ACC112 (cell line): ENCODE results near the gene PREPL.

Source experiments
- H2AFZ ChIP-seq: fragments of 200-600 bp; sonication (generic); one replicate; pipeline ENCODE4 v1.6.0; 2017; ENCODE audit warnings: antibody characterized with exemption, low read length; ENCODE audit not compliant: unreplicated experiment
- H3K27ac ChIP-seq: fragments of 200-600 bp; sonication (generic); 2 replicates; pipeline ENCODE4 v1.5.1; 2014; ENCODE audit warnings: low read depth, mild to moderate bottlenecking, antibody characterized with exemption, low read length, moderate library complexity
- H3K27me3 ChIP-seq: fragments of 200-600 bp; sonication (generic); 2 replicates; pipeline ENCODE4 v1.6.1; 2014; ENCODE audit warnings: mild to moderate bottlenecking, antibody characterized with exemption, low read length, moderate library complexity, mixed read lengths; ENCODE audit not compliant: insufficient read depth
- H3K36me3 ChIP-seq: fragments of 200-600 bp; sonication (generic); 2 replicates; pipeline ENCODE4 v1.6.1; 2016; ENCODE audit warnings: mild to moderate bottlenecking, antibody characterized with exemption, low read length, moderate library complexity, mixed read lengths; ENCODE audit not compliant: insufficient read depth
- H3K4me1 ChIP-seq: fragments of 200-600 bp; sonication (generic); one replicate; pipeline ENCODE4 v1.6.1; 2016; ENCODE audit warnings: low read length, mixed read lengths; ENCODE audit not compliant: insufficient read depth, unreplicated experiment, control insufficient read depth
- H3K4me3 ChIP-seq: fragments of 200-600 bp; sonication (generic); 2 replicates; pipeline ENCODE4 v1.5.1; 2014; ENCODE audit warnings: mild to moderate bottlenecking, low read depth, low read length
- H3K79me2 ChIP-seq: fragments of 200-600 bp; sonication (generic); one replicate; pipeline ENCODE4 v1.6.0; 2016; ENCODE audit warnings: low read length; ENCODE audit not compliant: control insufficient read depth, unreplicated experiment, insufficient read depth

PREPL gene

DNA sequence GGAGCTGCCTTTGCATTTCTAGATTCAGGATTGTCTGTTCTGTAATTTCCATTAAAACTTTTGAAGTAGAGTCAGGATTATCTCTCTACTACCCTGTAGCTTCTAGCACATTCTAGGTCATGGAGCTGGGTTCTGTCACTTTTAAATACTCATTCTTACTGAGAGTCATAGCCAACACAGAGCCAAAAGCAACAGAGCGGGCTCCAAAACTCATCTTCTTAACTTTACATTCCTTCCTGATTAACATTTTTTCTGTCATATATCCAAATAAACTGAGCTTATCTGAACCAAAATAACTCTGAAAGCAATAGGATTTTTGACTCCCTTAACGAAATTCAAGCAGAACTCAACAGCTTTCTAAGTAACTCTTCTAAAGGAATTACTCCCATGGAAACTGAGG lies 12.9 kb downstream of the PREPL start:
- peaks cover 9% of the 10 kb centered on the region for H3K79me2 ChIP-seq
- no peaks in the 10 kb centered on the region for H3K27me3 ChIP-seq
- peak overlapping the region; percentile 15 for H2AFZ ChIP-seq
- peaks cover 43% of the 10 kb centered on the region for H3K4me1 ChIP-seq
- peak overlapping the region; percentile 41 for H3K4me3 ChIP-seq
- H3K36me3 ChIP-seq: no peaks in the 10 kb centered on the region; the same call in 1 of the 2 replicates
- 0 out of 2 replicates have a peak overlapping the region, but pooled peaks have one; percentile 21 for H3K27ac ChIP-seq

DNA sequence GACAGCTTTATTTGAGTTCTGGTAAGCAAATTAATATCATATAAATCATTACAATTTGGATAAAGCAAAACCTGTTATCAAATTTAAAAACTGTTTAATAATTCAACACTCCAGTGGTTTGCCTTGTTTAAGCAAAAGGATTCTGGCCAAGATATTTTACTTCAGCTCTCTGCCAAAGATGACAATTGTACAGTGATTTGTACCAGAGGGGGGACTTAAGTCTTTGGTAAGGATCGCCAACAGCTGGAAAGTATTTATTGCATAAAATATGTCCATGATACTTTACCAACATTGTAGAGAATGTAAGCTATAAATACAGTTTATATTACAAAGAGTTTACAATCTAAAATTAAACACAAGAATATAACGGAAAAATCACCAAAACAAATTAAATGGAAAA lies 13.8 kb downstream of the PREPL start:
- Histone ChIP-seq H3K27ac (no peak overlapping the region), H3K4me3 (no peak overlapping the region), H3K4me1 (peaks cover 43% of the 10 kb centered on the region), H3K79me2 (peaks cover 9% of the 10 kb centered on the region), H3K36me3 (peaks cover 2% of the 10 kb centered on the region; the same call in 1 of the 2 replicates), H2AFZ (no peak overlapping the region), H3K27me3 (no peaks in the 10 kb centered on the region)

DNA sequence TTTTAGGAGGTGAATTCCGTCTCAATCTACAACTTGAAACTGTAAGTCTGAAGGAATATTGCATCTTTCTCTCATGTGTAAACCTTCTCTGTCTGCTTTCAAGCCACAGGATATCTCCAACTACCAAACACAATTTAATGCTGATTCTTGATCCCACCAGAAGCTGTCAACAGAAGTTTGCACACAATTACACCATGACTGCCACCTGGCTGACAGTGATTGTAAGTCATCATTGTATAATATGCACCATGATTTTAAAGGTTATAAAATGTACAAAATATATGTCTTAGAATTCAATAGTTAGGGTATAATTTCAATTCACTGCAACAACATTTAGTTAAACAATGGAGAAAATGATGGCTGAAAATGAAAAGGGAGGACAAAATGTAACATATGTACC lies 18.4 kb downstream of the PREPL start:
- Histone ChIP-seq H3K4me3 (no peak overlapping the region), H2AFZ (no peak overlapping the region), H3K79me2 (peaks cover 5% of the 10 kb centered on the region), H3K27ac (no peak overlapping the region), H3K27me3 (no peaks in the 10 kb centered on the region), H3K4me1 (peaks cover 8% of the 10 kb centered on the region), H3K36me3 (peaks cover 19% of the 10 kb centered on the region)

DNA sequence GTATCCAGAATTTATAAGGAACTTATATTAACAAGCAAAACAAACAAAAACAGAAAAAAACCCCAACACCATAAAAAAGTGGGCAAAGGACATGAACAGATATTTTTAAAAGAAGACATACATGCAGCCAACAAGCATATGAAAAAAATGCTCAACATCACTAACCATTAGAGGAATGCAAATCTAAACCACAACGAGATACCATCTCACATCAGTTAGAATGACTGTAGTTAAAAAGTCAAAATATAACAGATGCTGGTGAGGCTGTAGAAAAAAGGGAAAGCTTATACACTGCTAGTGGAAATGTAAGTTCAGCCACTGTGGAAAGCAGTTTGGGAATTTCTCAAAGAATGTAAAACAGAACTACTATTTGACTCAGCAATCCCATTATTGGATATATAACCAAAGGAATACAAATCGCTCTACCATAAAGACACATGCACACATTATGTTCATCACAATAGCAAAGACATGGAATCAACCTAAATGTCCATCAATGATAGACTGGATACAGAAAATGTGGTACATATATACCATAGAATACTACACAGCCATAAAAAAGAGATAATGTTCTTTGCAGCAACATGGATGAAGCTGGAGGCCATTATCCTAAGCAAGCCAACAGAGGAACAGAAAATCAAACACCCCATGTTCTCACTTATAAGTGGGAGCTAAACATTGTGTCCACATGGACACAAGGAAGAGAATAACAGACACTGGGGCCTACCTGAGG lies 25.3 kb downstream of the PREPL start:
- no peak overlapping the region for H2AFZ ChIP-seq
- no peak overlapping the region for H3K27ac ChIP-seq
- peaks cover 34% of the 10 kb centered on the region for H3K36me3 ChIP-seq
- H3K4me1 ChIP-seq: no peaks in the 10 kb centered on the region
- H3K27me3 ChIP-seq: no peaks in the 10 kb centered on the region
- peaks cover 4% of the 10 kb centered on the region for H3K79me2 ChIP-seq
- no peak overlapping the region for H3K4me3 ChIP-seq

DNA sequence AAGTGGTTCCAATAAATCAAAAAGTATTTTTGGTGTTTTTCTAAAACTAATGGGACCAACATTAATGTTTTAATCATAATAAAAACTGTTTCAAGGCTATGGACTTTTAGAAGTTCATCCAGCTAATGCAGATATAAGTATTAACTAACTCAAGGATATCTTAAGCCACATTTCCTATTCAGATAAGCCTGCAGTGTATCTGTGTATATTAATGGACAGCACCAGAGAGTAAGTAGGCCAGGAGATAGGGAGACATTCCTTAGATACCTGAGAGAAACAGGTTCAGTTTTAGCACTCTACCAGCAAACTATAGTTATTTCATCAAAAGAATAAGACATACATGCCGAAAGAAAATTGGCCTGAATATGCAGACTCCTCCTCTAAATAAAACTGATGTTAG lies 27.3 kb downstream of the PREPL start:
- no peaks in the 10 kb centered on the region for H3K4me1 ChIP-seq
- peaks cover 33% of the 10 kb centered on the region for H3K36me3 ChIP-seq
- no peak overlapping the region for H2AFZ ChIP-seq
- H3K79me2 ChIP-seq: peaks cover 4% of the 10 kb centered on the region
- H3K27me3 ChIP-seq: no peaks in the 10 kb centered on the region
- no peak overlapping the region for H3K4me3 ChIP-seq
- H3K27ac ChIP-seq: no peak overlapping the region

DNA sequence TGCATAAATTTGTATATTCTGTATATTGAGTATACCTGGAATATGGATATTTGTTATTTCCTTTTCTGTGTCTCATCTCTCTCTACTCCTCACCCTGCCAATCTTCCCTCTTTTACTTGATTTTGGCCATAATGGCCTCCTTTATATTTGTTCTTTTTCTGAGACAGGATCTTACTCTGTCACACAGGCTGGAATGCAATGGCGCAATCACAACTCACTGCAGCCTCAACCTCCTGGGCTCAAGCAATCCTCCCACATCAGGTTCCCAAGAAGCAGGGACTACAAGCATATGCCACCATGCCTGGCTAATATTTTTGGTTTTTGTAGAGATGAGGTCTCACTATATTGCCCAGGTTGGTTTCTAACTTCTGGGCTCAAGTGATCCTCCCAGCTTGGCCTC lies 30.5 kb downstream of the PREPL start:
- peaks cover 29% of the 10 kb centered on the region for H3K36me3 ChIP-seq
- no peak overlapping the region for H2AFZ ChIP-seq

DNA sequence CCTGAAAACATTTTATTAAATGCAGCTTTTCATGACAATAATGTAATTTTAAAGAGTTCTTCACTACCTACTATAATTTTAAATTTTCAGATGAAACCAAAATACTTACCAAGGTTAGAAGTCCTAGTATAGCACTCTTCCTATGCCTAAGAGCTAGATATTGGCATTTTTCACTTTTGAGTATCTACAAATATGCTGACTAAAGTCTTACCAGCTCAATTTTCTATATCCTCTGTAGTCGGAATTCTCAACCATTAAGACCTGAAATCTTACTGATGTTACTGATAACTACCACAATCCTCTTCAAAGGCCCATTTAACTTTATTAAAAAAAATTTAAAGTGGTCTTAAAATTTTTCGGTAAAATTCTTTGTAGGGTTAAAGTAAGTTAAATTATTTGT lies 32.0 kb downstream of the PREPL start:
- peaks cover 4% of the 10 kb centered on the region for H3K79me2 ChIP-seq
- H3K27me3 ChIP-seq: no peaks in the 10 kb centered on the region
- H3K4me1 ChIP-seq: peaks cover 11% of the 10 kb centered on the region
- H3K36me3 ChIP-seq: peaks cover 29% of the 10 kb centered on the region
- H3K4me3 ChIP-seq: no peak overlapping the region
- no peak overlapping the region for H2AFZ ChIP-seq
- H3K27ac ChIP-seq: no peak overlapping the region

More for the DNA sequence above, 30.5 kb downstream of the PREPL start:
- H3K79me2 ChIP-seq: peaks cover 4% of the 10 kb centered on the region
- no peak overlapping the region for H3K4me3 ChIP-seq
- H3K27me3 ChIP-seq: no peaks in the 10 kb centered on the region
- H3K27ac ChIP-seq: no peak overlapping the region
- no peaks in the 10 kb centered on the region for H3K4me1 ChIP-seq

DNA sequence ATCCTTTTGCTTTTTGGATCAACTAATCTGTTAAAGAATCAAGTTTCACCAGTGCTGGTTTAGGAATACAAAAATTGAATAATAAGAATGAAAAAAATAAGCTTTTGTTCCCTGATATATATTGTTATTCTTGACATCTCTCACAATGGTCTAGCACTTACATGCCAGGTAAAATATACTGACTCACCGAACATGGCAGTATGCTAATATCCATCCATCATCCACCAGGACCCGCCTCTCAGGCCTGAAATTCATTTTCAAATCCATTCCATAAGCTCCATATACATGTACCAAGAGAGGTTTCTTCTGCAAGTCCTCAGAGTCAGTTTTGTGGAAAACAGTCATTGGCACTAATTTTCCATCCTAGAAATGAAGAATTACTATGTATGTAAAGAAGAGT lies 32.5 kb downstream of the PREPL start:
- Histone ChIP-seq H3K4me1 (peaks cover 11% of the 10 kb centered on the region), H3K27me3 (no peaks in the 10 kb centered on the region), H3K36me3 (peaks cover 28% of the 10 kb centered on the region), H2AFZ (no peak overlapping the region), H3K4me3 (no peak overlapping the region), H3K27ac (no peak overlapping the region), H3K79me2 (no peaks in the 10 kb centered on the region)

DNA sequence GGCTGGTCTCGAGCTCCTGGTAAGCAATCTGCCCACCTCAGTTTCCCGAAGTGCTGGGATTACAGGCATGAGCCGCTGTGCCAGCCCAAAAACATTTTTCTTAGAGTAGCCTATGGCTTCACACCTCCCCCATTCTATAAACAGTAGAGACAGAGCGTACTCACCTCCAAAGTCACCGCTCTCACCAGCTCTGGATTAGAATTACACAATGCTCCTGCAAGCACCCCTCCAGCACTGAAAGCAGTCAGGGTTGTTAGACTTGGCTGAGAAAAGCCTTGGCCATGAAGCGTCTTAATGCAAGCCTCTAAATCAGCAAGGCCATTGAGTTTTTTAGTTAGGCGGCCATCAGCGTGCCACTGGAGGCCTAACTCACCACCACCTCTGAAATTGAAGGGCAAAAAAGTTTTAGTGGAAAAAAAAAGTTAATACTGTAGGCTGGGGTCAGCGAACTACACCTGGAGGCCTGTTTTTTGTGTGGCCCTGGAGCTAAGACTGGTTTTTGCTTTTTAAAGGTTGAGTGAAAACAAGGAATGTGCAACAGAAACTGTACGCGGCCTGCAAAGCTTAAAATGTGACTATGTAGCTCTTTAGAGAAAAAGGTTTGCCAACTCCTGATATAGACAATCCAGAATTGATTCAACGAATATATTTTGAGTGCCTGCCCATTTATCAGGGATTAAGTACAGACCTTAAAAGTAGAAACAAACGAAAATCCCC lies 34.6 kb downstream of the PREPL start:
- H3K79me2 ChIP-seq: no peaks in the 10 kb centered on the region
- peaks cover 31% of the 10 kb centered on the region for H3K36me3 ChIP-seq
- no peak overlapping the region for H3K4me3 ChIP-seq
- no peaks in the 10 kb centered on the region for H3K27me3 ChIP-seq
- H3K4me1 ChIP-seq: peaks cover 11% of the 10 kb centered on the region
- H3K27ac ChIP-seq: no peak overlapping the region
- no peak overlapping the region for H2AFZ ChIP-seq

DNA sequence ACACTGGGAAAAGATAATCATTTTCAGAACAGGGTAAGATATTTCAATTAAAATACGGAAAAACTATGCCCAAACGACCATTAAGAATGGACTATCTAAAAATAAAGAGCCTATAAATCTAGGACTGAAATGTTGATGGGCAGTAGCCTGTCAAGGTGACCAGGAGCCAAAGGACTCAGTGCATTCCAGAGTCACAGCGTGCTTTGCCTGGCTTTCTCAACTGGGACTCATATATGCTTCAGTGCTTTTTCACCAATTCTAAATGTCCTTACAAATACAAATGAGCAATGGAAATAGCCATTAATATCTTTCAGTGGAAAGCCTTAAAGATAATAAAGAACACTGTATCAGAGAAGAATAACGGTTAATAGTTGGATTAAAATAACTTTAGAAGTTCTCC lies 35.4 kb downstream of the PREPL start:
- Histone ChIP-seq H3K79me2 (no peaks in the 10 kb centered on the region), H3K4me1 (peaks cover 11% of the 10 kb centered on the region), H3K27ac (no peak overlapping the region), H3K4me3 (no peak overlapping the region), H3K36me3 (peaks cover 38% of the 10 kb centered on the region), H2AFZ (no peak overlapping the region), H3K27me3 (no peaks in the 10 kb centered on the region)

DNA sequence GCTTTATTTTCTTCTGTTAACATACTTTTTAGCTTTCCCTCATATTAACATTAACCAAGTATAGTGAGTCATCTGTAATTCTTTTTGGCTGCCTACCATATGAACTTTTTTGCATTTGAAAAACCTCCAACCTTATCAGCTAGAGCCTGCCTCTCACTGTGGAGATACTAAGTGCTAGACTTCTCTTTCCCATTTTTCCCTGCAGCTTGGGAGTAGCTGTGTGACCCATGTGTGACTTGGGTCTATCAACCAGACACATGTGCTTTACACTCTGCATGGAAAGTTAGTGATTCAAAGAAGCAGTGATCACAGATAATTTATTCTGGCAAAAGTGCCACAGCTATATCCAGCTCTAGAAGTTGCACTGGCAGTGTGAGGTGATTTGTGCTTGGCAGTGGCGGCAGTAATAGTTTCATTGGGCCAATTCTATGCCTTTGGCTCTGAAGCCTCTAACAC lies 36.3 kb downstream of the PREPL start:
- Histone ChIP-seq H3K4me3 (no peak overlapping the region), H3K4me1 (peaks cover 11% of the 10 kb centered on the region), H3K27ac (no peak overlapping the region), H3K36me3 (peaks cover 45% of the 10 kb centered on the region), H2AFZ (no peak overlapping the region), H3K79me2 (no peaks in the 10 kb centered on the region), H3K27me3 (no peaks in the 10 kb centered on the region)
